Measurements from ENCODE around the gene DAZAP2. TPM values are rescaled to one million over a fixed set of nuclear protein-coding genes. Genes with fewer than 3 reads are reported as not detected.

The DAZAP2 gene
- total and polyA plus RNA-seq, 12 donors: 39.7 to 228 (median 165) TPM

DNA sequence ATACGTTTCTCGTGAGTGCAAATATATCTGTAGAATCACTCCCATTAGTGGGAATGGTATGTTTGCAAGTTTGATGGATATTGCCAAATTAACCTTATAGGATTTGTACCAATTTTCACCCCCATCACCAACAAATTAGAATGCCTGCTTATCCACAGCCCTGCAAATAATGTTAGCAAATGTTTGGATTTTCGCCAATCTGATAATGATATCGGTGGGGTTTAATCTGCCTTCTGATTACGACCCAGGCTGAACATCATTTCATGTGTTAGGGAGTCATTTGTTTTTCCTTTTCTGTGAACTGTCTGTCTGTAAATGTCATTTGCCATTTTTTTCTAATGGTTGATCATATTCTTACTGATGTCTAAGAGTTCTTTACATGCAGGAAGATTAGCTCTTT, 4.1 kb upstream of the DAZAP2 start:
- Histone ChIP-seq H3K4me1 (peaks cover 0 to 8% (median 5%) of the 10 kb centered on the region in 9 donors), H3K4me3 (no peak overlapping the region), H3K27ac (no peak overlapping the region), H3K9me3 (no peaks in the 10 kb centered on the region), H3K27me3 (no peaks in the 10 kb centered on the region), H3K36me3 (no peaks in the 10 kb centered on the region)
- TF ChIP-seq, protein P1, sequence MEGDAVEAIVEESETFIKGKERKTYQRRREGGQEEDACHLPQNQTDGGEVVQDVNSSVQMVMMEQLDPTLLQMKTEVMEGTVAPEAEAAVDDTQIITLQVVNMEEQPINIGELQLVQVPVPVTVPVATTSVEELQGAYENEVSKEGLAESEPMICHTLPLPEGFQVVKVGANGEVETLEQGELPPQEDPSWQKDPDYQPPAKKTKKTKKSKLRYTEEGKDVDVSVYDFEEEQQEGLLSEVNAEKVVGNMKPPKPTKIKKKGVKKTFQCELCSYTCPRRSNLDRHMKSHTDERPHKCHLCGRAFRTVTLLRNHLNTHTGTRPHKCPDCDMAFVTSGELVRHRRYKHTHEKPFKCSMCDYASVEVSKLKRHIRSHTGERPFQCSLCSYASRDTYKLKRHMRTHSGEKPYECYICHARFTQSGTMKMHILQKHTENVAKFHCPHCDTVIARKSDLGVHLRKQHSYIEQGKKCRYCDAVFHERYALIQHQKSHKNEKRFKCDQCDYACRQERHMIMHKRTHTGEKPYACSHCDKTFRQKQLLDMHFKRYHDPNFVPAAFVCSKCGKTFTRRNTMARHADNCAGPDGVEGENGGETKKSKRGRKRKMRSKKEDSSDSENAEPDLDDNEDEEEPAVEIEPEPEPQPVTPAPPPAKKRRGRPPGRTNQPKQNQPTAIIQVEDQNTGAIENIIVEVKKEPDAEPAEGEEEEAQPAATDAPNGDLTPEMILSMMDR (IDR thresholded peaks at IDR 0.05): no peak
- no peak for ATAC-seq
- no peak for DNase-seq
- intact Hi-C loops (cut with DNase I): loop anchor here in 3 of 10 donors (10.0 kb wide), 1 partner anchor 150 kb away; the partner anchor contains the start of gene CSRNP2 (in 3 of the 3)
- 55% methylated on average over 5 of the region's 5 CpGs for WGBS, 2 donors

DNA sequence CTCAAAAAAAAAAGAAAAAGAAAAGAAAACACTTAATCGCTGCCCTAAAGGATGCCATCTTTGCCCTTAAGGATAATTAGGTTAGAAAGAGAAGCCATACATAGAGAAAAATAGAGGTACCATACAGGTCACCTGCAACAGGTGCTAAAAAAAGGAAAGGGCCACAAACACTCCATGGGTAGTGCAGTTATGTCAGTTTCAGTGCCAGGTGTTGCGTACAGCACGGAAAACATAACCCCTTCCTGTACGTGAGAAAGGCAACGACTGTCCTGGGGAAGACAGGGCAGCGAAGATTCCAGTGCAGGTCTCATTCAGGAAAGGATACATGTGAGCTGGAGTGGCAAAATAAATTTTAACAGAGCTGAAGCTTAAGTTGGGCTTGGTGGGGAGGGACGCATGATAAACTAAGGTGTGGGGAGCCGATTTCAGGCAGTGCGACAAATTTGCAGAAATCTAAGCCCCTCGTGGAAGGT, 553 bp upstream of the DAZAP2 start:
- H3K27me3 ChIP-seq: no peaks in the 10 kb centered on the region
- 10% methylated on average over 10 of the region's 10 CpGs for WGBS, 2 donors
- peak overlapping the region; percentile 68 to 100 (median 92) for H3K4me3 ChIP-seq
- TF ChIP-seq, protein P1 (IDR thresholded peaks at IDR 0.05): no peak
- H3K4me1 ChIP-seq: peaks cover 8 to 41% (median 21%) of the 10 kb centered on the region in 9 donors
- peak overlapping the region; percentile 96 to 100 (median 100) for H3K27ac ChIP-seq
- intact Hi-C loops (cut with DNase I): loop anchor here in 6 of 10 donors (1.0 to 10.0 kb wide), 4 partner anchors 19 to 191 kb away; partner anchors contain the start of genes CSRNP2 (in 3 of the 6), TFCP2 (in 3 of the 6) and POU6F1 (in 2 of the 6)
- DNase-seq (no peak), ATAC-seq (peak in 1 of 8 donors; percentile 4)
- no peaks in the 10 kb centered on the region for H3K9me3 ChIP-seq
- H3K36me3 ChIP-seq: peaks cover 0 to 33% (median 30%) of the 10 kb centered on the region in 9 donors

DNA sequence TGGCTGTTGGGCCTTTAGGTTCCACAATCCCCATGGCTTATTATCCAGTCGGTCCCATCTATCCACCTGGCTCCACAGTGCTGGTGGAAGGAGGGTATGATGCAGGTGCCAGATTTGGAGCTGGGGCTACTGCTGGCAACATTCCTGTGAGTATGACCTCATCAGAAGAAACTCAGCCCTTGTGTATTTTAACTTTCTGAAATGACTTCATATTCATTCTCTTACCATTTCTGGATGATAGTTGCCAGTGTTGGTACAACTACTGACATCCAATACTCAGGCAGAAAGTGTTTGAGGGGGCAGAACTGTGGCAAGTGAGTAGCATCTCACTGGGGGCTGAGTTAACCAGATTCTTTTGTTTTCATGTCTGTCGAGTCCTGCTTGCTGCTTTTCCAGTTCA, 2.3 kb downstream of the DAZAP2 start:
- WGBS, 2 donors: 55 to 78% methylated on average over 2 of the region's 2 CpGs
- ATAC-seq: no peak
- TF ChIP-seq, protein P1 (IDR thresholded peaks at IDR 0.05): no peak
- H3K9me3 ChIP-seq: no peaks in the 10 kb centered on the region
- H3K36me3 ChIP-seq: peaks cover 0 to 62% (median 43%) of the 10 kb centered on the region in 9 donors
- H3K27me3 ChIP-seq: no peaks in the 10 kb centered on the region
- peaks cover 8 to 69% (median 31%) of the 10 kb centered on the region in 9 donors for H3K4me1 ChIP-seq
- DNase-seq: no peak
- intact Hi-C loops (cut with DNase I): loop anchor here in 3 of 10 donors (10.0 kb wide), 1 partner anchor 196 kb away; the partner anchor contains the start of gene LETMD1 (in 3 of the 3)
- peak overlapping the region in 2 of 10 donors; percentile 98 to 100 for H3K27ac ChIP-seq
- H3K4me3 ChIP-seq: peak overlapping the region in 2 of 10 donors; percentile 74 to 100

DNA sequence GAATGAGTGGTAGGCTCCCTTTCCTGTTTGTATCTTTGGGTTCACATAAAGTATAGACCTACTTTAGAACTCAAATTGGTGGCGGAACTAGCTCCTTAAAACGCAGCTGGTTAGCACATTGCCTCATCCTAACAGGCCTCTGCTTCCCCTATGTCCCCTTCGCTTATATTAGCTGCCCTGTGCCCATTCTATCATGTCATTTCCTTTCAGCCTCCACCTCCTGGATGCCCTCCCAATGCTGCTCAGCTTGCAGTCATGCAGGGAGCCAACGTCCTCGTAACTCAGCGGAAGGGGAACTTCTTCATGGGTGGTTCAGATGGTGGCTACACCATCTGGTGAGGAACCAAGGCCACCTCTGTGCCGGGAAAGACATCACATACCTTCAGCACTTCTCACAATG, 3.5 kb downstream of the DAZAP2 start:
- peaks cover 8 to 80% (median 40%) of the 10 kb centered on the region in 9 donors for H3K4me1 ChIP-seq
- intact Hi-C loops (cut with DNase I): loop anchor here in 3 of 10 donors (10.0 kb wide), 1 partner anchor 197 kb away; the partner anchor contains the start of gene LETMD1 (in 3 of the 3)
- peaks cover 0 to 65% (median 43%) of the 10 kb centered on the region in 9 donors for H3K36me3 ChIP-seq

More for the DNA sequence above, 3.5 kb downstream of the DAZAP2 start:
- no peak overlapping the region for H3K4me3 ChIP-seq
- TF ChIP-seq, protein P1 (IDR thresholded peaks at IDR 0.05): no peak
- 76 to 86% methylated on average over 7 of the region's 7 CpGs for WGBS, 2 donors
- H3K27ac ChIP-seq: peak overlapping the region in 2 of 10 donors; percentile 30 to 100
- H3K9me3 ChIP-seq: no peaks in the 10 kb centered on the region
- ATAC-seq: no peak
- DNase-seq: no peak
- no peaks in the 10 kb centered on the region for H3K27me3 ChIP-seq
